SIG-M5 treated with dmso at 0.1 percent for 504 hours (cell line): ENCODE results near the gene DYRK1A.

Experiments used
- DNase-seq: peaks from one replicate; lab custom pipeline; 2025; ENCODE audit not compliant: unreplicated experiment; lab: John Stamatoyannopoulos, UW

The DYRK1A gene

DNA sequence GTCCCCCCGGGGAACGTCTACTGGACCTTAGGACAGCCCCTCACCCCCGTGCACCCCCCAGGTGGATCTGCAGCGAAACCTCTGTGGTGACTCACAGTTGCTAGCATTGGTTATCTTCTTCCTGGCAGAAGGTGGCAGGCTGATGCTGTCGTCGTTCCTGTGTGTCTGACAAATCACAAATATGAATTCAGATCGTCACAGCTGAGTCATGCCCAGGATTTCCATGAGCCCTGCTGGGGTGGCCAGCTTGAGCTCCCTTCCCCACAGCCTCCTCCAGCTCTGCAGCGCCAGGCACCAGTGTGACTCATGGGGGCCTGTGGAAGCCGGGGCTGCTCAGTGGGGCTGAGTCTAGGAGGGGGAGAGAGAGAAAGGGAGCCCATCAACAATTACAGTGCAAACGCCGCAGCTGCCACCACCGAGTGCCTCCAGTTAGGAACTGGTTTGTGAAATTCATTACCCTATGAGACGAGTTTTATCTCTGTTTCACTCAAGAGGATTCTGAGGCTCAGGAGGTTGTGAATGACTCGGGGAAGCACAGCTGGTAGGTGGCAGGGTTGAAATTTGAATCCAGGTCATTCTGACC, 197.9 kb downstream of the DYRK1A start:
- peak; percentile 92 for DNase-seq

GRCh38 chr21:37564924-37565529, 198.5 kb downstream of the DYRK1A start:
- no peak for DNase-seq

DNA sequence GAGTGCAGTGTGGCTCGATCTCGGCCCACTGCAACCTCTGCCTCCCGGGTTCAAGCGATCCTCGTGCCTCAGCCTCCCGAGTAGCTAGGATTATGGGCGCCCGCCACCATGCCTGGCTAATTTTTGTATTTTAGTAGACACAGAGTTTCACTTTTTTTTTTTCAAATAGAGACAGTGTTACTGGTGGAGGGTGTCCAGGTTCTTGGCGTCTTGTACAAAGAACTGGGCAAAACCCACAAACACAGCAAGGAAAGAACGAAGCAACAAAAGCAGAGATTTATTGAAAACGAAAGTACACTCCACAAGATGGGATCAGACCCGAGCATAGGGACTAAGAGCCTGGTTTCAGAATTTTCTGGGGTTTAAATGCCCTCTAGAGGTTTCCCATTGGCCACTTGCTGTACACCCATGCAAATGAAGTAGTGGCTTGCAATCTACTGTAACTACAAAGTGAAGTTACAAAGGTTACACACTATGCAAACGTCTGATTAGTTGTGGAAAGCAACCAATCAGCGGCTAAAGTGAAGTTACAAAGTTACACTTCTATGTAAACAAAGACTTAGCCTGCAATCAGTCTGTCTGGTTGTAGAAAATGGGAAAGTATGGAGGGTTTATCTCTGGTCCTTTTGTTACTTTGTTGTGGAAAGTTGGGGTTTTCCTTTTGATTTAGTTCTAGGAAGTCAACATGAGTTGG, 199.1 kb downstream of the DYRK1A start:
- peak; percentile 24 for DNase-seq

GRCh38 chr21:37566790-37567615, 200.4 kb downstream of the DYRK1A start:
- DNase-seq = no peak

DNA sequence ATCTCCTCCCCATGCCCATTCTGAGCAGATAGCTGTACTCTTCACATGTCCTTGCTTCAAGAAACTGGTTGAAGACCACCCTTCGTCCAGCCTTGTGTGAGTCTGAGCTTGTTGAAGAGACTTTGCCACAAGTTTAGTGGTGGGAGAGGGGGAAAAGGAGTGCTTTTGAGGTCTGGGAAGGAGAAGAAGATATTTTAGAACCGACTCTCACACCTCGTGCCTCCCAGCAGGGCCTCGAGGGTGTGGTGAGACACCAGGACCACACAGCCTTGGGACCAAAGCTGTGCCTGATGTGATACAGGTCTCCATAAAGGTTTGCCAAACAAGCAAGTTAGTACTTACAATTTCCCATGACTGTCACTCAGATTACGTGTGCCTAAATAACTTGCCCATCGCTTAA, 201.8 kb downstream of the DYRK1A start:
- no peak for DNase-seq

- no peak for DNase-seq
Observed at GRCh38 chr21:37568916-37569315, 202.3 kb downstream of the DYRK1A start.

DNA sequence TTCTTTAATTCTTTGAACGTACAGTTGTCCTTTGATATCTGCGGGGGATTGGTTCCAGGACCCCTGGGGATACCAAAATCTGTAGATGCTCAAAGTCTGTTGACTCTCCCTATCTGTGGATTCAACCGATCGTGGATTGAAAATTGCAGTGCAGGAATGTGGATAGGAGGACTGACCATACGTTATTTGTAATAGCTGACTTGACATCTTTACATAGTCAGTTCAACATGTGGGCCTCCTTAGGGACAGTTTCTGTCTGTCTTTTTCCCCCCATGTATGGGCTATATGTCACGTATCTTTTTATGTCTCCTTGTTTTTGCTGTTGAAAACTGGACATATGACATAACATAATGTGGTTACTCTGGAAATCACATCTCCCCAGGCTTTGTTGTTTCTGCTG, 204.9 kb downstream of the DYRK1A start:
- no peak for DNase-seq

DNA sequence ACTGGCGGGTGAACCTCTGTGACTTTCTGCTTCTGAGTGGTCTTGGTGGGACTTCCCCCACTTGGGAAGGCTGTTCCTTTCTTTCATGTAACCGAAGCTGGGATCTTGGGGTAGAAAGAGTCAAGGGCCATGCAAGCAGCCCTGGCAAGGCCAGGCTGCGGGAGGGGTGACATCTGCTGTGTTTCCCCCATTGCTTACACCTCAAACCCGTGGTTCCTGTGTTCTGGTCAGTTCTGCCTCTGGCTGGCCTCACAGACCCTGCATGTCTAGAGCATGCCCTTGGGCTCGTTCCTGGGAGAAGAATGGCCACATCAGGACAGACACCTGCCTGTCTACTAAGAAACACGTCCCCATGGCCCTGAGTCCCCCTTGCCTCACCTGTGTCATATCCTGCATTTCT, 207.7 kb downstream of the DYRK1A start:
- DNase-seq = no peak

- DNase-seq = no peak
Observed at GRCh38 chr21:37574751-37575150, 208.2 kb downstream of the DYRK1A start.

- DNase-seq = no peak
Observed at GRCh38 chr21:37575580-37575979, 209.0 kb downstream of the DYRK1A start.
